Left cardiac atrium (tissue), 4 donors: Measurements from ENCODE around the gene CDC45. TPM values are rescaled to one million over a fixed set of nuclear protein-coding genes. Genes with fewer than 3 reads are reported as not detected.
A peak's percentile ranks its signal among the peaks of the same experiment; 100 is the strongest.
"Not testable (repeated sequence)": the region's sequence is repeated elsewhere in the genome, so short reads cannot be mapped to it uniquely, and the experiment has no call there.

Experiments
- ATAC-seq, 2 donors: fragments of 200-7000 bp; cut with Tn5 transposase; one replicate each; pipeline ENCODE4 v1.9.1; 2020; ENCODE audit warnings: mild to moderate bottlenecking in 2 of 2, moderate library complexity in 2 of 2
- DNase-seq: peaks from one replicate; pipeline ENCODE4 v3.0.0-alpha.2; 2020
- intact Hi-C, 2 donors: fragments of 100-400 bp; cut with DNase I; formaldehyde crosslinking; loops; one replicate each; pipeline versions ENCODE4 v1.14.1 to v1.15.1; 2022 to 2023
- total RNA-seq, 2 donors: library from RNA; stranded (reverse); fragmentation: NEBNext Ultra II Directional; extraction: Animal tissue kit (Norgen Biotek cat#: 25700); gene quantifications; one replicate each; pipeline ENCODE4 v1.2.1, GENCODE V29; 2021
- donor health status: DM: no; HTN: yes; CAD: no.
- donor health status: DM: no; HTN: yes; CAD: no; lungs with severe emphysema.
- donor health status: DM: yes; HTN: yes; CAD: no.
- donor health status: Dilated cardiomyopathy.

Gene CDC45
- total RNA-seq, 2 donors from 2014 or later, result 0.34 to 2.1 TPM

GRCh38 chr22:19520566-19521305, 41.0 kb downstream of the CDC45 start:
- ATAC-seq, result no peak
- intact Hi-C loops, result loop anchor here (10.0 kb wide), 2 partner anchors 54 to 104 kb away; no protein-coding TSS in a partner anchor
- no peak for DNase-seq

GRCh38 chr22:19522190-19522880, 42.6 kb downstream of the CDC45 start:
- no peak for ATAC-seq
- DNase-seq, result no peak
- intact Hi-C loops, result loop anchor here (10.0 kb wide), 2 partner anchors 52 to 102 kb away; no protein-coding TSS in a partner anchor

GRCh38 chr22:19522881-19523239, 43.1 kb downstream of the CDC45 start:
- DNase-seq, result no peak
- intact Hi-C loops, result loop anchor here (10.0 kb wide), 2 partner anchors 52 to 102 kb away; no protein-coding TSS in a partner anchor
- ATAC-seq, result no peak

DNA sequence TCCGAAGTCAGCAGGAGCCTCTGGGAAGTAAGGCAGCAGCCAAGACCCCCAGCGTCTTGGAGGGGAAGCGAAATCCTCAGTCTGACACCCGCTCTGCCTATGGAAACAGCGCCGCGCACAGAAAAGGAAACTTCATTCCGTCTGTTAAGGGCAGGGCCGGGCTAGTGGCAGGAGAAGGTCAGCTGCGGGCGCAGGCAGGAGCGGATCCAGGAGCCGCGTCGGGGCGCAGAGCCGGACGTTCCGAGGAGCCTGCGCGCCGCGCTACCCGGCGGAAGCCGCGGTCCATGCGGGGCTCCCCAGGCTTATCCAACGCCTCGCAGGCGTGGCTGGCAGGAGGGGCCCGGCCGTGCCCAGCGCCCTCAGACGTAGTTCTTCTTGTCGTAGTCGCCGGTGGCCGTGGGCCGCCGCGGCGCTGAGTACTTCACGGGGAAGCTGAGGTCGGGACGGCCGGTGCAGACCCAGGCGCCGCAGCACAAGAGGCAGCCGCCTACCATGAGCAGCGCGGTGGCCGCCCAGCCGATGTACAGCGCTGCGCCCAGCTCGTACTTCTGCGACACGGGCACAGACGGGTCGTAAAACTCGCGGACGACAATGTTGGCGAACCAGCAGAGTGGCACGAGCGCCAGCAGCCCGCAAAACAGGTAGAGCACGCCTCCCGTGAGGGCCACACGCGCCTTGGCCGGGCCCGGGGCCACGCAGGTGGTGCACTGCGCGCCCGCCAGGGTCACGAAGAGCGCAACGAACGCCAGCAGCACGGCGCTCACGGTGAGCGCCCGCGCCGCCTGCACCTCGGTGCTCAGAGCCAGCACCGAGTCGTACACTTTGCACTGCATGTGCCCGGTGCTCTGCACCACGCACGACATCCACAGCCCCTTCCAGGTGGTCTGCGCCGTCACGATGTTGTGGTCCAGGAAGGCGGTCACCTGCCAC, 43.8 kb downstream of the CDC45 start:
- intact Hi-C loops, result loop anchor here (10.0 kb wide), 2 partner anchors 51 to 101 kb away; no protein-coding TSS in a partner anchor
- DNase-seq, result no peak
- ATAC-seq, result peak; percentile 1 to 3

DNA sequence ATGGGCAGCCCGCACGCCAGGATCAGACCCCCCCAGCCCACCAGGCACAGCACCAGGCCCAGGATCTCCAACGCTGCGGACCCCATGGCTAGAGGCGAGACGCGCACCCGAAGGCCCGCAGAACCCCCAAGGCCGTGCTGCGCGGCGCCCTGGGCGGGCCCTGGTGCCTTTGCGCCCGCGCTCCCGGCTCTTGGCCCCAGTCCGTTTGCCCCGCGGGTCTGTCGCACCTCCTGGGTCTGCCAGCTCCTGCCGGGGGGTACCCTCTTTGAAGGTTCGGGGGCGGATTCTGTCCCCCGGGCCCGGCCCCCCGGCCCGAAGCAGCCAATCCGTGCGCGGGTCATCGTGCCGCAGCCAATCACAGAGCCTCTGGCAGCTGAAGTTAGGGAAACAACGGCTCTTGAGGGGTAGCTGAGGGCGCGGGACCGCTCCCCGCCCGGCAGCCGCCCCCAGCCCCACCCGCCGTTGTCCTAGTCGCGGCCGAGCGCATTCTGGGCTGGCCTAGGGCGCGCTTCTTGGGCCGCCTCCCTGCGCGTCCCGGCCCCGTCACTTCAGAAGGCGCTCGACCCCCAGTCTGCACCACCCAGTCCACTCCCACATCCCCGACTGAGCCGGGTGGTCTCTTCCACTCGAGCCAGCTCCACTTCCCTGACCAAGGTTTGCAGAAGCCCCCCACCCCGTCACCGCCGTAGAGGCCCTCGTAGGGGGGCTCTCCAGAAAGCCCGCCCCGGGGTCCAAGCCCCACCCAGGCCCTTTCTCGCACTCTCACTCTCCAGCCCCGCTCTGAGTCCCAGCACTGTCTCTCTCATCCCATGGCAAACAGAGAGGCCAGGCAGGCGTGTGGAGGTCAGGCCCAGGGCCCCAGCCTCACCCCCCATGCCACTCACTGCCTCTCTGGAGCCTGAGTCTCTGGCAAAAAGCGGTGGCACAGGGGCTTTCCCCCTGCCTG, 44.7 kb downstream of the CDC45 start, which contains the start of gene CLDN5:
CLDN5 (minus strand) TSS at position 241 of the 946 bp plus-strand sequence; CDS start at position 86, 155 bp downstream.
- ATAC-seq (peak; percentile 48 to 56), DNase-seq (peak; percentile 39)
- intact Hi-C loops, result loop anchor here (1.0 to 10.0 kb wide), 3 partner anchors 50 to 100 kb away; no protein-coding TSS in a partner anchor

DNA sequence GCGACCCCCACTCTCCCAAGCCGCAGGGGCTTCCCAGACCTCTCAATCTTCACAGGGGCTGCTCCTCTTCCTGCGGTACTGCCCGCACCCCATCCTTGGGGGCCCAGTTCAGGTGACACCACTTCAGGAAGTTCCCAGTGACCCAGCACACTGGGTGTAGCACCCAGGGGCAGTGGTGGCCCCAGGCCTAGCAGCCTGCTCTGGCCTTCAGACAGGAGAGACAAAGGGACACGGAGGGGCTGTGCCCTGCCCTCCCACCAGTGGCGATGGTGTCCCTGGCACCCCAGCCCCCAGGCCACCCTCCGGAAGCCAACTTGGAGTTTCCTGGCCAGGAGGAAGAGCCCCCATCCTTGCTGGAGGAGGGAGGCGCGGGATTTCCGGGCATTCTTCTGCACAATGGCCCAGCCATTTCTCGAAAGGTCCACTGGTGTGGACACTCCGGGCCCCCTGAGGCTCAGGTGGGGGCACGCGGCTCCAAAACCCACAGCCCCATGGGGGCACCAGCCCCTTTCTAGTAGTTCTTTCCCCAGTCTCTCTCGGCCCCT, 45.5 kb downstream of the CDC45 start:
- DNase-seq (no peak), ATAC-seq (peak; percentile 21 to 48)
- intact Hi-C loops, result loop anchor here (1.0 to 10.0 kb wide), 3 partner anchors 50 to 100 kb away; no protein-coding TSS in a partner anchor

DNA sequence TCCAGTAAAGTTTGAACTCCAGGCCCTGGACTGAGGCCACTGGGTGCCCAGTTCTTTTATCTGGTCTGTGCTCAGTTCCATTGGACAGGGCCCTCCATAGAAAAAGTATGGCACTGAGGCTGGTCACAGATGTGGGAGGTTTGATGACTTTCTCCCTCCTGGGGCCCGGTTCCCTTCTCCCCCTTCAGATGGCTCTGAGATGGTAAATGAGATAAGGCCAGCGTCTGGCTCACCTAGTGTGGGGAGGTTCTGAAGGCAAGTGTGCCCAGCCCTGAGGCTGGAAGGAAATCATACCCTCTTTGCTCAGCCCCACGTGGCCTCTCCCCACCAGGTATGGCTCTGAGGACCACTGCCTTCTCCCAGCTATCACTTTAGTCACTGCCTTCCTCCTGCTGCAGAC, 45.9 kb downstream of the CDC45 start:
- DNase-seq (no peak), ATAC-seq (no peak)
- intact Hi-C loops, result loop anchor here (1.0 to 10.0 kb wide), 3 partner anchors 49 to 99 kb away; no protein-coding TSS in a partner anchor

DNA sequence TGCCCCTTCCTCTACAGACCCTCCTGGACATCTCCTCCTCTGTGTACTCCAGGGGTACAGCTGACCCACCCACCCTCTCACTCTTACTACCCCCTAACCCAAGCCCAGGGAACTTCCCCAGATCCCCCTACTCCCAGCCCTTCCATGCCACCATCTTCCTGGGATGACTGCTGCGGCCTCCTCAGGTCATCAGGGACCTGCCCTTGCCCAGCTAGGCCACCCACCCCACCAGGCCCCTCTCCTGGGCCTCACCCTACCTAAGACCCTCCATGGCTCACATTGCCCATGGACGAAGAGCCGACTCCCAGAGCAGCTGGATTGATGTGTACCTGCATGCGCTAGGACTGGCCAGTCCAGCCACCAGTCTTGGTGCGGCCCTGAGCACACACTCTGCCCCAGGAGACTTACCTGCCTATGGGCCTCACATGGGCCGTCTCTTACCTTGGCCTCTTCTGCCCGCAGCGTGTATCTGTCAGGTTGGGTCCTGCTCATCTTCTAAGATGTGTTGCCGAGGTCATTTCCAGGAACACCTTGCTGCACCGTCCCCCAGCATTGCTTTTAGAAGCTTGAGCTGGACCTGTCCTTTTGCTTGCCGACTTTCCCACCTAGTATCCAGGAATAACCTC, 46.5 kb downstream of the CDC45 start:
- ATAC-seq, result no peak

DNA sequence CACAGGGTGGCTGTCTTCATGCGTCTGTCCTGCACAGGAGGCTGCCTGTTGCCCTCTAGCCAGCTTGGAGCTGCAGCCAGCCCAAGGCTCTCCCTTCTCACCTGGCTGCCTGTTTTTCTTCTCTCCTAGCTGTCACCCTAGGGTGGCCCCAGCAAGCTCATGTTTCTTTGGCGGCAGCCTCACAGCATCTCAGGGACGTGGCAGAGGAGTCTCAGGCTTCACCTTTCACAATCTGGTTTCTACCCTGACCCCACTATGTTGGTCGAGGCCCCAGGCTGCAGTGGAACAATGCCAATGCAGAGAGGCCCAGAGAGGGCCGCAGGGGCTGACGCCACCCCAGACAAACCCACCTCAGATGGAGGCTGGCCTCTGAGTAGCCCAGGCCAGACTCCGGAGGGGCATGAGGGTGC, 47.0 kb downstream of the CDC45 start:
- no peak for ATAC-seq
- no peak for DNase-seq
- intact Hi-C loops, result loop anchor here (10.0 kb wide), 2 partner anchors 48 to 98 kb away; no protein-coding TSS in a partner anchor

More for the DNA sequence above, 46.5 kb downstream of the CDC45 start:
- no peak for DNase-seq
- intact Hi-C loops, result loop anchor here (10.0 kb wide), 2 partner anchors 49 to 99 kb away; no protein-coding TSS in a partner anchor

DNA sequence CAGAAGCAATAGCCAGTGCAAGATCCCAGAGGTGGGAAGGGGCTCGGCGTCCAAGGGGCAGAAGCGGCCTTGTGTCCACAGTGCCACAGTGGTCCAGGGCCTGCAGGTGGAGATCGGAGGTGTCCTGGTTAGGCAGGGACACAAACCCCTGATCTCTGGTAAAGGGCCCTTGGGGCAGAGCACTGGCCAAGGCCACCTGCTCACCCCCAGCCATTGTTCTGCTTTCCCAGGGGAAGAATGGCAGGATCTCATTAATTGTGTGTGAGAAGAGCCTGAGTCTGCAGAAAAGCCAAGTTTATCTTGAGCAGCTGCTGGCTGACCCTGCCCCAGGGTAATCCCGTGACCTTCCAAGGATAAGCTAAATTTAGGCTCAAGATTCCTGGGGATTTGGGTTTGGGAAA, 47.6 kb downstream of the CDC45 start:
- intact Hi-C loops, result loop anchor here (10.0 kb wide), 2 partner anchors 47 to 97 kb away; no protein-coding TSS in a partner anchor
- ATAC-seq, result no peak
- DNase-seq, result no peak

GRCh38 chr22:19527861-19528417, 48.2 kb downstream of the CDC45 start:
- no peak for DNase-seq
- intact Hi-C loops, result loop anchor here (10.0 kb wide), 2 partner anchors 47 to 97 kb away; no protein-coding TSS in a partner anchor
- no peak for ATAC-seq

DNA sequence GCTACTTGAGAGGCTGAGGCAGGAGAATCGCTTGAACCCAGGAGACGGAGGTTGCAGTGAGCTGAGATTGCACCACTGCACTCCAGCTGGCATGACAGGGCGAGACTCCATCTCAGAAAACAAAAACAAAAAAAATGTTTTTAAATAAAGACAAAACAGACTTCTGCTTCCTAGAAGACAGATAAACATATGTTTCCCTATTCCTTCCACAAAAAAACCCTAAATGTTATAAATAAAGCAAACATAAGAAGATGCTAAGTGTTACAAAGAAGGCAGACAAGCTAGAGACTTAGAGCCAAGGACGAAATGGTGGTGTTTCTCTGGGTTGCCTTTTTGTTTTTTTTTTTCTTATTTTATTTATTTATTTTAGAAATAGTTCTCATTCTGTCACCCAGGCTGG, 50.1 kb downstream of the CDC45 start:
- intact Hi-C loops, result loop anchor here (10.0 kb wide), 2 partner anchors 45 to 95 kb away; no protein-coding TSS in a partner anchor
- no peak for DNase-seq
- ATAC-seq, result no peak

- ATAC-seq, result no peak
- intact Hi-C loops, result no loop called here
- no peak for DNase-seq
Measured at GRCh38 chr22:19530751-19531150, 51.0 kb downstream of the CDC45 start.

DNA sequence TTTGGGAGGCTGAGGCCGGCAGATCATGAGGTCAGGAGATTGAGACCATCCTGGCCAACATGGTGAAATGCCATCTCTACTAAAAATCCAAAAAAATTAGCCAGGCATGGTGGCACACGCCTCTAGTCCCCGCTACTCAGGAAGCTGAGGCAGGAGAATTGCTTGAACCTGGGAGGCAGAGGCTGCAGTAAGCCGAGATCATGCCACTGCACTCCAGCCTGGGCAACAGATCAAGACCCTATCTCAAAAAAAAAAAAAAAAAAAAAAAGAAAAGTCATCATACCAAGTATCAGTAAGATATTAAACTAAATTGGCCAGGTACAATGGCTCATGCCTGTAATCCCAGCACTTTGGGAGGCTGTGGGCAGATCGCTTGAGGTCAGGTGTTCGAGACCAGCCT, 51.6 kb downstream of the CDC45 start:
- DNase-seq, ATAC-seq, intact Hi-C loops: not testable (repeated sequence)

DNA sequence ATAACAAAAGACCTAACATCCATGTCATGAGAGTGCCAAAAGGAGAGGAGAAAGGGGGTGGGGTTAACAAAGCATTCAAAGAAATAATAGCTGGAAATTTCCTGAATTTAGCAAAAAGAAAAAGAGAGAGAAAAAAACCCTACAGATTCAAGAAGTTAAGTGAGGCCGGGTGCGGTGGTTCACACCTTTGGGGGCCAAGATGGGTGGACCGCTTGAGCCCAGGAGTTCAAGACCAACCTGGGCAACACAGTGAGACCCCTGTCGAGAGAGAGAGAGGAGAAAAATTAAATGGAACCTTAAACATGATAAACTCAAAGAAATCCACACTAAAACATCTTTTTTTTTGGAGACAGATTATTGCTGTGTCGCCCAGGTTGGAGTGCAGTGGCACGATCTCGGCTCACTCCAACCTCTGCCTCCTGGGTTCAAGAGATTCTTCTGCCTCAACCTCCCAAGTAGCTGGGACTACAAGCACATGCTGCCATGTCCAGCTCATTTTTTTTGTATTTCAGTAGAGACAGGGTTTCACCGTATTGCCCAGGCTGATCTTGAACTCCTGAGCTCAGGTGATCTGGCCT, 53.4 kb downstream of the CDC45 start:
- no peak for ATAC-seq
- no peak for DNase-seq
- intact Hi-C loops, result no loop called here

GRCh38 chr22:19533857-19534256, 54.1 kb downstream of the CDC45 start:
- ATAC-seq, result no peak
- DNase-seq, result no peak
- intact Hi-C loops, result no loop called here
